ENCODE data around the gene TMEM203. TPM values are rescaled to one million over a fixed set of nuclear protein-coding genes. Genes with fewer than 3 reads are reported as not detected.

Gene TMEM203
- total RNA-seq, 1 donor from 2014 or later = 44.6 TPM

DNA sequence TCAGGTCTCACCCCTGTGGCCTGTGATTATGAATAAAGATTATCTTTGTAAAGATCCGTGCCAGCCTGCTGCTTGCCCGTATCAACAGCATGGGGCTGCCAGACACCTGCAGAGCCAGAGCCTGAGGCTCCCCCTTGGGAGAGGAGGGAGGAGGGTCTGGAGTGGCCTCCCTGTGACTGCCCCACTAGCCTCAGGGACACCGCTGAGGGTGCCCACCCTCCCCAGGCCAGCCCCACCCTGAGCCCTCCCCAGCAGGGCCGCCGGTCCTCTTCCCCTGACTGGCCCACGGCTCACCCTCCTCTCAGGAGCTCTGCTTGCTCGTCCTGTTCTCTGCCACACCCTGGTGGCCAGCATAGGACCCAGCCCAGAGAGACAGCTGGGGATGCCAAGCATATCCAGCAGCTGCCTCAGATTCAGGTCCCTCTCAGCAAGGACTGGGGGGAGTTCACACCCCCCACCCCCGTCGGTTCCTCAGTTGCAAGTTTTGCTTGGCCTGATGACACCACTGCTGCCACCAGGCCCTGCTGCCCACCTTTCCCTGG lies 15.1 kb downstream of the TMEM203 start:
- intact Hi-C loops (cut with DNase I) = no loop called here
- ATAC-seq (no peak), DNase-seq (ENCODE audit: missing footprints) (no peak)

DNA sequence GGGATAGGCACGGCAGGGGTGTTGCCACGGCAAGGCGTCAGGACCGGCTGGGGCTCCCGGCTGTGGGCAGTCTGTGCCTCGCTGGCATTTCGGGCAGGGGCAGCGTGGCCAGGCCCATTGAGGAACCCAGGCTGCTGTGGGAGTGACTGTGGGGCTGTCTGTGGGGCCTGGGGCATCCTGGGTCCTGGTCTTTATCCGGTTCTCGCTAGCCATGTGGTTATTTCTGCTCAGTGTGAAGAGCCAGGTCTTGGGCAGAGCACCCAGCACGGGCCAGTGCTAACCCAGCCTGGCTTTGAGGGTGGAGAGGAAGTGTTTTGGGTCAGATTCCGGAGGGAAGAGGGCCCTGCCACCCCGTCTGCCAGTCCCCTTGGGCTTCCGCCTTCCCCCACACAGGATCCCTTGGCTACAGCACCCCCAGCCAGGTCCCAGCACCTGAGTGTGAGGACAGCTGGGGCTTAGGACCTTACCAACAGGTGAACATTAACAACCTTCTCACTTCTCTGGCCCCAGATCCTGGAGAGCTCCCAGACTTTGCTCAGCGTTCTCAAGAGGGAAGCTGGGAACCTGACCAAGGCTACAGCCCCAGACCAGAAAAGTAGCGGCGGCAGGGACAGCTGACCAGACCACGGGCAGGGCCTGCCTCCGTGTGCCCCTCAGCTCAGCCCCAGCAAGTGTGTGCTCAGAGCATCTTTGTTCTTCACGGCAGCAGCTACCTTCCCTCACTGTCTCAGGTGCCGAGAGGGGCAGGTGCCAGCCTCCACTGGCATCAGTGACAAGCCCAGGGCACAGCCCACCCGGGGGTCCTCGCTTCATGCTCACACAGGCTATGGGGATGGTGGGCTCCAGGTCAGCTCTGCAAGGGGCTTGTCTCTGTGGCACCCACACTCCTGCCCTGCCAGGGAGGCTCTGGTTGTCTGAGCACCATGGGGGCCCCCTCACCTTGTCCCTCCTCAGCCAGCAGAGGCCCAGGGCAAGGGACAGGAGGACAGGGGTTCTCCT lies 15.9 kb downstream of the TMEM203 start:
- DNase-seq (ENCODE audit: missing footprints) = no peak
- no peak for ATAC-seq
- intact Hi-C loops (cut with DNase I) = loop anchor here (2.0 to 5.0 kb wide), 5 partner anchors 15 to 75 kb away; partner anchors contain the start of genes DPP7, NDOR1, RNF208 and TMEM203

DNA sequence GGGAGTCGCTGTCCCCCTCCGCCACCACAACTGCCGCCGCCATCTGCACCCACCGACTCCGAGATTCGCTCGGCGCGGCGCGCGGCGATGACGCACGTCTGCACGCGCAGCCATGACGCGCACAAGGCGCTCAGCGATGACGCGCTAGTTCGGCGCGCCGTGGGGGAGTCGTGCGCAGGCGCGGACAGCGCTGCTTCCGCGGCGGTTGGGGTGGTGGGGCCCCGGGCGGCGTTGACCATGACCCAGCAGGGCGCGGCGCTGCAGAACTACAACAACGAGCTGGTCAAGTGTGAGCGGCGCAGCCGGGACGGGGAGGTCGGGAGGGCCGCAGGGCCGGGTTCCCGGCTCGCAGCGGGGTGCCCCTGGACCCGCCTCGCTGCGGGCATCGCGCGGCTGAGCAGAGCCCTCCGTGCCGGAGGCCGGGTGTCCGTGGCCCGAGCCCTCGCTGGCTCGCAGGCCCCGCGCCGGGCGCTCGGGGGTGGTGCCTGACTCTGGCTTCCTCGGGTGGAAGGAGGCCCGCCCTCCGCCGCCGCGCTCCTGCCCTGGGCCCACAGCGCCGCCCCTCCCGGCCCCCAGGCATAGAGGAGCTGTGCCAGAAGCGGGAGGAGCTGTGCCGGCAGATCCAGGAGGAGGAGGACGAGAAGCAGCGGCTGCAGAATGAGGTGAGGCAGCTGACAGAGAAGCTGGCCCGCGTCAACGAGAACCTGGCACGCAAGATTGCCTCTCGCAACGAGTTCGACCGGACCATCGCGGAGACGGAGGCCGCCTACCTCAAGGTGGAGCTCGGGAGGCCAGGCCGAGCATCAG lies 16.8 kb downstream of the TMEM203 start, which contains the start of the genes ANAPC2 and SSNA1:
Gene ANAPC2, minus strand, starts transcription at position 71 of the 807 bp plus-strand sequence. Its CDS starts 28 bp downstream, at position 43.
Gene SSNA1, plus strand, starts transcription at position 187 of the 807 bp plus-strand sequence. Its CDS starts 51 bp downstream, at position 238.
- ATAC-seq (peak; percentile 90), DNase-seq (ENCODE audit: missing footprints) (peak; percentile 97)
- intact Hi-C loops (cut with DNase I) = loop anchor here (2.0 to 5.0 kb wide), 5 partner anchors 16 to 74 kb away; partner anchors contain the start of genes DPP7, NDOR1, RNF208 and TMEM203

DNA sequence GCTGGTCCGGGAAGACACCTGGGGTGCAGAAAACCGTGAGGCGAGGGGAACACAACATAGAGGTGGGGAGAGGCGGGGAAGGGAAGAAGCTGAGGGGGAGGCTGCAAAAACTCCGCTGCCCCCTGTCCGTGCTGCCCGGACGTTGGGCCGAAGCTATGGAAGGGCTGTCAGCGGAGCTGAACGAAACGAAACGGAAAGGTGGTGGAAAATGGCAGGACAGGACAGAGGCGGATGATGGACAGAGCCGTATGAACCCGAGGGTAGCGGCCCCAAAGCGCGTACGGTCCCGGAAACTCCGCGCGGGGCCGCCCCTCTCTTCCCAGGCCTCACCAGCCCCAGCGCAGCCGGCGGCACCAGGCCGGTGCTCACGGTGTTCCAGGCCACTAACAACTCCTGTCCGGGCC lies 17.4 kb downstream of the TMEM203 start:
- intact Hi-C loops (cut with DNase I) = loop anchor here (2.0 to 5.0 kb wide), 5 partner anchors 17 to 73 kb away; partner anchors contain the start of genes DPP7, NDOR1, RNF208 and TMEM203

DNA sequence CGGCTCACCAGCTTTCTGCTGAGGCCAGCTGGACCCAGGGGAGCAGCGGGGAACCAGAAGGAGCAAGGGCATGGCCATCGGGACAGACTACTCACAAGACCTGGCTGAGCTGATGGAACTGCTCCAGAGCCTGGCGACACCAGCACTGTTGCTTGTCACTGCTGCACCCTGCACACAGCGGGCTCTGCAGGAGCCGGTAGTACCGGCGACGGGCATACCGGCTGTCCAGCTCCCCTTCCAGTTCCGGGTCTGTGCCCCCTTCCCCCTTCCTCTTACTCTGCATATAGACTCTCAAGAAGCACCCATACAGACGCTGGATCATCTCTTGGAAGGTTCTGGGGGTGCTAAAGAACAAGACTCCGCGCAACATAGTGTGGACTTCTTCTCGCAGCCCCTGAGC lies 18.1 kb downstream of the TMEM203 start:
- DNase-seq (ENCODE audit: missing footprints) (no peak), ATAC-seq (no peak)
- intact Hi-C loops (cut with DNase I) = loop anchor here (5.0 kb wide), 2 partner anchors 50 to 60 kb away; no protein-coding TSS in a partner anchor

More for the DNA sequence above, 17.4 kb downstream of the TMEM203 start:
- peak; percentile 6 for ATAC-seq
- DNase-seq (ENCODE audit: missing footprints) = no peak

DNA sequence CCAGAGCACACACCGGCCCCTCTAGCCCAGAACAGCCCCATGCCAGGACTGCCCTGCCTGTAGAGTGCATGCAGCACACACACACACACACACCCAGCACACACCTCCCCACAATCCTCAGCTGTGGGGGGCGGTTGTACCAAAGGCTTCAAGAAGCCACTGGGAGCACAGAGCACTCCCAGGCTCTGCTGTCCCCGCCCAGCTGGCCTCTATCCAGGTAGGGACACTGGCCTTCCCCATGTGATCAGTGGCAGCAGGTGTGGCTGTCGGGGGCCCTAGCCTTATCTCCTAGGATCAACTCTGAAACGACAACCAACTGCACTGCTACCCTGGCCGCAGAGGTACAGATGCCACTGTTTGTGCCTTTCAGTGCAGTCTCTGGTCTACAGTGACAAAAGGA lies 19.1 kb downstream of the TMEM203 start:
- DNase-seq (ENCODE audit: missing footprints) (no peak), ATAC-seq (no peak)
- intact Hi-C loops (cut with DNase I) = loop anchor here (5.0 kb wide), 2 partner anchors 51 to 59 kb away; no protein-coding TSS in a partner anchor

DNA sequence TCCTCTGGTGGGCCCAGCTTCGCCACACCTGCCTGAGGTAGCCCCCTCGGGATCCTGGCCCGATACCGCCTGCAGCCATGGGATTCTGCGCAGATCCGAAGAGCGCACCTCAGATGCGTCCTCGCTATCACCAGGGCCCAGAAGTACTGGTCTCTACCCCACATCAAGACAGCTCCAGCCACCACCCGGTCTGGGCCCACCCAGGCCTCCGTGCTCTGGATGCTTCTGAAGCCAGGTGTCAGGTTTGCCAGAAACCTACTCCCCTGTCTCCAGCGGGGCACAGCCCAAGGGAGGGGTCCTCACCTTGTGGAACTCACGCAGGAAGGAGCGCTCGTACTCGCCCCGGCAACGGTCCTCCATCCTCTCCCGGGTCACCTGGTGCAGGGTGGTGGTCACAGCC lies 19.5 kb downstream of the TMEM203 start:
- intact Hi-C loops (cut with DNase I) = loop anchor here (5.0 kb wide), 2 partner anchors 51 to 59 kb away; no protein-coding TSS in a partner anchor
- no peak for DNase-seq (ENCODE audit: missing footprints)
- no peak for ATAC-seq

DNA sequence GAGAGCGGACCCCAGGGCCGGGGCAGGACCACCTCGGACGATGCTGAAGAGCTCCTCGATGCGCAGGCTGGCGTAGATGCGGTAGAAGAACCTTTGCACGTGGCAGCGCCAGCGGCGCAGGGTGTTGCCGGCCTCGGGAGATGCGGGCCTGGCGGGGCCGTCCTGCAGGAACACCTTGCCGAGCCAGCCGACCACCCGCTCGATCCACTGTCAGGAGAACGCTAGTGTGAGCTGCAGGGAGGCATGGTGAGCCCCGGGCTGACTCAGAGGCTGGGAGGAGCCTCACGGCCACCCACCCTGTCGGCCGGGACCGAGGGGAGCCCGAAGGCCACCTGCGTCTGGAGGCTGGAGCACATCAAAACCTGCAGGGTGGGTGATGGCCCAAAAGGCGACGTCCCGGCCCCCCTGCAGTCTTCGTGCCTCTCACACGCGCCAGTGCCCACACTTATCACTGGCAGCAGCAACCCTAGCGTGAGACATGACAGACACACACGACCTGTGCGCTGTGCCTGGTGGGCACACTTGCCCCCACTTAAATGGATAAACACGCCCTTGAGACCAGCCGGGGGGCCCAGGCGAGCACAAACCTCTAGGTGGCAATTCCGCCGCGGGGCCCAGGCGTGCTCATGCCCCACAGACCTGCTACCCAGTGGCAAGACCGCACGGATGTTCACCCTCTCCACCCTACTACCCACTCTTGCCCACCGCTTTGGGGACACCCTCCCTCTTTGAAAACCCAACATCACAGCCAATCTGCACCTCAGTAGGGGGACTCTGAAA lies 20.4 kb downstream of the TMEM203 start:
- DNase-seq (ENCODE audit: missing footprints) = no peak
- intact Hi-C loops (cut with DNase I) = loop anchor here (5.0 kb wide), 2 partner anchors 52 to 58 kb away; no protein-coding TSS in a partner anchor
- no peak for ATAC-seq

DNA sequence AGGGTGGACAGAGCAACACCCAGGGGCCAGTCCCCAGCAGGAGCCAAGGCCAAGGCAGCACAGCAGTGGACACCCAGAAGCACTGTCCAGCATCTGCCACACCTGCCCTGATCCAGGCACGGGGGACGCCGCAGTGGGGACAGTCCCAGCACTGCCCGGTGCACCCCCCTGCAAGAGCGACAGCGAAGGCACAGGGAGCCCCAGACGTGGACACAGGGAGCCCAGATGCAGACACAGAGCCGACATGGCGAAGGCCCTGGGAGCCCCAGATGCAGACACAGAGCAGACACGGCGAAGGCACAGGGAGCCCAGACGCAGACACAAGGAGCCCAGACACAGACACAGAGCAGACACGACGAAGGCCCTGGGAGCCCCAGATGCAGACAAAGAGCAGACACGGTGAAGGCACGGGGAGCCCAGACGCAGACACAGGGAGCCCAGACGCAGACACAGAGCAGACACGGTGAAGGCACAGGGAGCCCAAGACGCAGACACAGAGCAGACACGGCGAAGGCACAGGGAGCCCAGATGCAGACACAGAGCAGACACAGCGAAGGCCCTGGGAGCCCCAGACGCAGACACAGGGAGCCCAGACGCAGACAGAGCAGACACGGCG lies 21.4 kb downstream of the TMEM203 start:
- DNase-seq (ENCODE audit: missing footprints) (no peak), ATAC-seq (no peak)
- intact Hi-C loops (cut with DNase I) = no loop called here

DNA sequence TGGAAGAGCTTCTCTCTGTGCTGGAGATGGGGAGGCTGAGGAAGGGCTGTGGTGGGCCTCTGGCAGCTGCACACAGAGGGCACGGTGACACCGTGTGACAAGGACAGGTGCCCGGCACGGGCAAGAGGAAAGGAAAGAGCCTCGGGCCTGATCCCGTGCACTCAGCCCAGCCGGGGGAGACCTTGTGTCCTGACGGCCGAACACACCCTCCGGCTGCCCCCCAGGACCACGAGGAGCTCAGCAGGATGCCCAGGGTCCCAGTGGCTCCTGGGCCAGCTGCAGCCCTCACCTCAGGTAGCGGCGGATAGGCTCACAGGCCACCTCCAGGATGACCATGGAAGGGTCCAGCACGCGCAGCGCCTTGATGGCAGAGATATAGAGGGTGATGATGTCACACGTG lies 22.6 kb downstream of the TMEM203 start:
- intact Hi-C loops (cut with DNase I) = no loop called here

DNA sequence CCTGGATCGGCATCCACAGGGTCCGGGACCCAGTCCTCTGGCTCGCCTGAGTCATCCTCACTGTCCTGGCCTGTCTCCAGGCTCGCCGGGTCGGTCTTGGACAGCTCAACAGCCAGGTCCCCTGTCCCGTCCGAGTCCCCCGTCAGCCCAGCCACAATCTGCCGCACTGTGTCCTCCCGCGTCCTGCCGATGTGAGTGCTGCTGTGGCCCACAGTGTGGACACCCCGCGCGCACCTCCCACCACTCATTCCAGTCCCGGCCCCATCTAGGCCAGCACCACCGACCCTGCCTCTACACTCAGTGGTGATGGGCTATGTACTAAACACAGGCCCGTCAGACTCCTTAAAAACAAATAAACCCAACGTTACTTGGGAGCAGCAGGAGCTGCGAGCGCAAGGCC lies 23.8 kb downstream of the TMEM203 start:
- intact Hi-C loops (cut with DNase I) = no loop called here
- ATAC-seq = no peak

More for the DNA sequence above, 22.6 kb downstream of the TMEM203 start:
- ATAC-seq = no peak
- DNase-seq (ENCODE audit: missing footprints) = no peak

DNA sequence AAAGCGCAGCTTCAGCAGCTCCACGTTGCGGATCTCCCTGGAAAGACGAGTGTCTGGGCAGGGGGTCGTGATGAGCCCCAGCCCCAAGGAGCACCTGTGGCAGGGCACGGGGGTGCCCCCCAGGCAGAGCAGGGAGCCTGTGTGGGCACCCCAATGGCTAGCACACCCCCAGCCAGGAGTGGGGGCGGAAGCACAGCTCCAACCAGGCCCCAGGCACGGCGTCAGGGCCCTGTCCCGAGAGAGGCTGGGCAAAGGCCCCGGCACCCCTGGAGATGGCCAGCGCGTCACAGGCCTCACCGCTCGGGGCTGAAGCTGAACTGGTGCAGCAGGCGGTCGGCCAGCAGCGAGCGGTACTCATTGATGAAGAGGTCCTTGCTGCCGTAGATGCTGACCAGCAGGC lies 25.0 kb downstream of the TMEM203 start:
- ATAC-seq (no peak), DNase-seq (ENCODE audit: missing footprints) (no peak)
- intact Hi-C loops (cut with DNase I) = no loop called here

More for the DNA sequence above, 23.8 kb downstream of the TMEM203 start:
- DNase-seq (ENCODE audit: missing footprints) = no peak

DNA sequence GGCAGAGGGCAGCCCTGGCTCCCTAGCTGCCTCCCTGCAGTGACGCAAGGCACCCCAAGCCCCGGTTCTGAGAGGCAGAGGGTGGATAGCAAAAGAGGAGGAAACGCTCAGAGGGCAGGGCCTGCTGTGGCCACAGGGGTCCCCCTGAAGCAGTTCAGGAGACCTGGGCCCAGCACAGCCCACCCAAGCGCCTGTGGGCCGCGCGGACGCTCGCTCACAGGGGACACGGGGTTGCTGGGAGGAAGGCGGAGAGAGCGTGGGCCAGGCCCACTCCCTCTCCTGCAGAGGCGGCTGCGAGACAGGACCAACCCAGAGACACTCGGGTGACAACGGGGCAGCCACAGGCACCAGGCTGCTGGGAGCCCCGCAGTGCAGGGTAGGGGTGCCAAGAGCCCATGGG lies 25.7 kb downstream of the TMEM203 start:
- ATAC-seq = no peak
- intact Hi-C loops (cut with DNase I) = no loop called here
- DNase-seq (ENCODE audit: missing footprints) = no peak

DNA sequence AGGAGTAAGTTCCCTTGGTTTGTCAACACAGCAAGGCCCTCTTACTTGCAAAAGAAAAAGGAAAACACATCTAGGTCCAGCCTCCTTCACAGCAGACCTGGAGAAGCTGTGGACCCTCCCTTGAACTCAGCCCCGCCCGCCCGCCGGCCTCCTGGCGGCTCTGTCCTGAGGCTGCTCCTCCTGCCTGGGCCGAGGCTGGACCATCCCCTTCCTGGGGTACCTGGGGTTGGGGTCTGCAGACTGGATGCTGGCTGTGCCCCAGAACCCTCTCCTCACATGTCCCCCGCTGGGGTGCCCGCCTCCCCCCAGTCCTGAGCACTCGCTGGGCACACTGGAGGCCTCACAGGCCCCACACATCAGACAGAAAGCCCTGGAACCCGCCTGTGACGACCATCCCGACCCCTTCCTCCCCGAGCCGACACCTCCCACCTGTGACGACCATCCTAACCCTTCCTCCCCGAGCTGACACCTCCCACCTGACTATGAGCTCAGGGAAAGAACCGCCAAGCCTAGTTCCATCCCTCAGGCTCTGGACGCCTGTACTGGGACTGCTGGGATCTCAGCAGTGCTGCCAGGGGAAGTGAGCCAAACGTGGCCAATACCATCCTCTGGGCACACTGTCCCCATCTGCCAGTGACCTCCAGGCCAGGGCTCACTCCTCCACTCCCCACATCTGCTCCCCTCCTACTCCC lies 26.4 kb downstream of the TMEM203 start:
- ATAC-seq (no peak), DNase-seq (ENCODE audit: missing footprints) (no peak)
- intact Hi-C loops (cut with DNase I) = no loop called here

DNA sequence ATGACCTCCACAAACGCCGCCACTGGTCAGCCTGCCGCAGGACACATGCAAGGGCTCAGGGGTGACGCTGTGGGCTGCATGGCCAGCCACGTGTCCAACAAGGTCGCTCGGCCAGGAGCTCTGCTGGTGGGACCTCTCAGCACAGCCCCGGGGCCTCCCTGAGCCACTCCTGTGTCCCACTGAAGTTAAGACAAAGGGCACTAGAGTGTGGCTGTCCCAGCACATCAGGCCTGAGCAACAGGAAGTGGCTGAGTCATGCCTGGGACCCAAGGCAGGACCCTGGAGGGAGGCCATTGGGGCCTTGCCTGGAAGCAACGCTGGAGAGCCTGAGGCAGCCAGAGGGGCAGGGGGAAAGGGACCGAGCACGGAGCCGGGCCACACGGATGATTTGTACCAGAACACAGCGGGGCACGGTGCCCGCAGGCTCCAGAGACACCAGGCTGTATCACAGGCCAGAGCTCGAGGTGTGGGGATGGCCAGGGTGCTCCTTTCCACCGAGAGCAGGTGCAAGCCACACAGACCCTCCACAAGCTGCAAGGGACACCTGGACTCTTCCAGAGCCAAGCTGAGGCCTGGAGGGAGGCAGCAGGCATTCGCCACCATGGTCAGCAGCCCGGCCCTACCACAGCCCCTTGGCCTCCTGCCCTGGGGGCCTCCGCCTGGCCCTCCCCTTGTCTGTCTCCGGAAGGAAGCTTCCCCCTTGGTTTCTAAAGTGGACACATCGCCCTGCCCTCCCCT lies 27.1 kb downstream of the TMEM203 start:
- intact Hi-C loops (cut with DNase I) = no loop called here
- DNase-seq (ENCODE audit: missing footprints) = no peak
- ATAC-seq = no peak

Data from Right ventricle myocardium inferior (tissue), 1 donor.